ENCODE data around the gene PLXNB1. TPM values are rescaled to one million over a fixed set of nuclear protein-coding genes. Genes with fewer than 3 reads are reported as not detected.

Gene PLXNB1
- total and polyA plus RNA-seq, 10 of the 15 experiments (the other 5 are each of a cell fraction or from before 2014, with no cell fraction given) = 0.18 to 15.1 (median 5.3) TPM

DNA sequence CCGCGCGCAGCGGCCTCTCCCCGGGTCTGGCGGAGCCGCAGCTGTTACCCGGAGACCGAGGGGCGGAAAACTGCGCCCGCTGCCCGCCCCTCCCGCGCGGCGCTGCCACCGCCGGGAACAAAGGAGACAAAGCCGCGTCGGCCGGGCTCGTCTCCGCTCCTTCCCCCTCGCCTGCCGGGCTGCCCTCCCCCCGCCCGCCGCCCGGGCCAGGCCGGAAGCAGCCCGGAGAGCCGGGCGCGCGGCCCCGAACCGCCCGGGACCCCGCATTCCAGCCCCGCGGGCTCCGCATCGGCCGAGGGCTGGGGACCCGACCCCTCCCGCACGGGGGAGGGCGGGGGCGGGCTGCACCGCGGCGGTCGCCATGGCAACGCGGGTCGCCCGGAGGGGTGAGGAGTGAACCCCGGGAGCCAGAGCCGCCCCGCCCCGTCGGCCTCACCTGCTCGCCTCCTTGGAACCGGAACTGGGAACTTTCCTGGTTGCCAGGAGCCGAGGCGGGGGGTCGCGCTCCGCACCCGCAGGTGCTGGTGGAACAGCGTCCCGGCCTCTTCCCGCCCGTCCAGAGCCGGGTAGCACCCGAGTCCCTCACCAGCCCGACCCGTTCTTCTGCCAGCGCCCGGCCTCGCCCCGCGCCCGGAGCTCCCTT lies 448 bp downstream of the PLXNB1 start (continued):
- TF ChIP-seq ZSCAN29 (IDR thresholded peaks at IDR 0.05) (no peak), POLR2A (IDR thresholded peaks at IDR 0.05; ENCODE audit: low read depth, low read length) (peak; percentile 32; the same call in 1 of the 2 replicates), NFXL1 (IDR thresholded peaks at IDR 0.05; ENCODE audit: borderline replicate concordance) (no peak), BMI1 (IDR thresholded peaks at IDR 0.05; ENCODE audit: borderline replicate concordance) (peak; percentile 83), SMAD5 (IDR thresholded peaks at IDR 0.05; ENCODE audit: low read depth) (no peak), CREM (IDR thresholded peaks at IDR 0.05; ENCODE audit: low read depth) (no peak), NR2F1 (conservative IDR thresholded peaks at IDR 0.05) (peak; percentile 80), JUNB (IDR thresholded peaks at IDR 0.05) (no peak), KAT2A (conservative IDR thresholded peaks at IDR 0.05; ENCODE audit: control insufficient read depth, low read depth, low read length) (no peak), MTA2 (IDR thresholded peaks at IDR 0.05; ENCODE audit: low read depth) (no peak)
- TF ChIP-seq, protein P1, sequence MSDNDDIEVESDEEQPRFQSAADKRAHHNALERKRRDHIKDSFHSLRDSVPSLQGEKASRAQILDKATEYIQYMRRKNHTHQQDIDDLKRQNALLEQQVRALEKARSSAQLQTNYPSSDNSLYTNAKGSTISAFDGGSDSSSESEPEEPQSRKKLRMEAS (IDR thresholded peaks at IDR 0.05; ENCODE audit: low read depth, low read length) = no peak
- TF ChIP-seq, protein P2, sequence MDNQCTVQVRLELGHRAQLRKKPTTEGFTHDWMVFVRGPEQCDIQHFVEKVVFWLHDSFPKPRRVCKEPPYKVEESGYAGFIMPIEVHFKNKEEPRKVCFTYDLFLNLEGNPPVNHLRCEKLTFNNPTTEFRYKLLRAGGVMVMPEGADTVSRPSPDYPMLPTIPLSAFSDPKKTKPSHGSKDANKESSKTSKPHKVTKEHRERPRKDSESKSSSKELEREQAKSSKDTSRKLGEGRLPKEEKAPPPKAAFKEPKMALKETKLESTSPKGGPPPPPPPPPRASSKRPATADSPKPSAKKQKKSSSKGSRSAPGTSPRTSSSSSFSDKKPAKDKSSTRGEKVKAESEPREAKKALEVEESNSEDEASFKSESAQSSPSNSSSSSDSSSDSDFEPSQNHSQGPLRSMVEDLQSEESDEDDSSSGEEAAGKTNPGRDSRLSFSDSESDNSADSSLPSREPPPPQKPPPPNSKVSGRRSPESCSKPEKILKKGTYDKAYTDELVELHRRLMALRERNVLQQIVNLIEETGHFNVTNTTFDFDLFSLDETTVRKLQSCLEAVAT (IDR thresholded peaks at IDR 0.05) = no peak
